ENCODE results near the gene SYNGR3.

SYNGR3 gene

GRCh38 chr16:2003827-2004641 lies 14.3 kb downstream of the SYNGR3 start:
- peak; percentile 90 for TF ChIP-seq CTCF (conservative IDR thresholded peaks at IDR 0.05; ENCODE audit: low read depth, low read length)
- H3K4me3 ChIP-seq (ENCODE audit: low read depth, low read length), result peak overlapping the region; percentile 29
- DNase-seq (ENCODE audit: low read depth), result peak; percentile 85

- DNase-seq (ENCODE audit: low read depth), result no peak
- H3K4me3 ChIP-seq (ENCODE audit: low read depth, low read length), result no peak overlapping the region
- TF ChIP-seq CTCF (conservative IDR thresholded peaks at IDR 0.05; ENCODE audit: low read depth, low read length), result no peak
Measured at GRCh38 chr16:2004795-2005517, 15.2 kb downstream of the SYNGR3 start.

GRCh38 chr16:2005646-2006045 lies 15.9 kb downstream of the SYNGR3 start:
- DNase-seq (ENCODE audit: low read depth), result no peak
- no peak overlapping the region for H3K4me3 ChIP-seq (ENCODE audit: low read depth, low read length)
- TF ChIP-seq CTCF (conservative IDR thresholded peaks at IDR 0.05; ENCODE audit: low read depth, low read length), result no peak

GRCh38 chr16:2006317-2006716 lies 16.5 kb downstream of the SYNGR3 start:
- TF ChIP-seq CTCF (conservative IDR thresholded peaks at IDR 0.05; ENCODE audit: low read depth, low read length), result no peak
- no peak overlapping the region for H3K4me3 ChIP-seq (ENCODE audit: low read depth, low read length)
- DNase-seq (ENCODE audit: low read depth), result no peak

- peak overlapping the region; percentile 17 for H3K4me3 ChIP-seq (ENCODE audit: low read depth, low read length)
- no peak for TF ChIP-seq CTCF (conservative IDR thresholded peaks at IDR 0.05; ENCODE audit: low read depth, low read length)
- no peak for DNase-seq (ENCODE audit: low read depth)
Measured at GRCh38 chr16:2007081-2007836, 17.5 kb downstream of the SYNGR3 start.

GRCh38 chr16:2008009-2008526 lies 18.3 kb downstream of the SYNGR3 start:
- peak overlapping the region; percentile 72 for H3K4me3 ChIP-seq (ENCODE audit: low read depth, low read length)
- peak; percentile 35 for DNase-seq (ENCODE audit: low read depth)
- no peak for TF ChIP-seq CTCF (conservative IDR thresholded peaks at IDR 0.05; ENCODE audit: low read depth, low read length)
